Measurements from ENCODE around the gene ARHGAP9.

Gene ARHGAP9

DNA sequence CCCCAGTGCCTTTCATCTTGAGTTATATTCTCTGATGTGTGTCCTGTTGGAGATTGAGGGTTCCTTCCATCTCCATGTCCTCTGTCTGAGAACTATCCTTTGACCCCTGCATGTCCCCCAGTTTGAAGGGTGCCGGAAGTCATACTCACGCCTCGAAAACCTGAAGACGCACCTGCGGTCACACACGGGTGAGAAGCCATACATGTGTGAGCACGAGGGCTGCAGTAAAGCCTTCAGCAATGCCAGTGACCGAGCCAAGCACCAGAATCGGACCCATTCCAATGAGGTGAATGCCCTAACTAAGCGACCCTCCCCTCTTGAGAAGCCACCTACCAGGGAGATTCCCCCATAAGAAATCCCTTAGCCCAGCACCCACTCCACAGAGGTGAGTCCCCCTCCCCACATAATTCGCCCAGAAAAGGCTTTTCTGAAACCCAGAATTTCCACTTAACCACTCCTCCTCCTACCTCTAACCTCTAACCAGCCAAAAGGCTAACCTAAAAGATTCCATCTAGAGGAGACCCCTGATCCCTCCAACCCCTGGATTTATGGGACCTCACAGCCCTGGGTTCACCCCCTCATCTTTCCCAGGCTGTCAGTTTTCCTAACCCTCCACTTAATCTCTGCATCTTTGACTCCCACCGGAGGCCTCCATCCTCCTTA lies 12.3 kb downstream of the ARHGAP9 start:
- Histone ChIP-seq H3K27me3 (ENCODE audit: insufficient read depth, low read length, poor library complexity, severe bottlenecking) (no peaks in the 10 kb centered on the region), H4K20me1 (ENCODE audit: insufficient read depth, low read length, poor library complexity, severe bottlenecking) (no peaks in the 10 kb centered on the region)

DNA sequence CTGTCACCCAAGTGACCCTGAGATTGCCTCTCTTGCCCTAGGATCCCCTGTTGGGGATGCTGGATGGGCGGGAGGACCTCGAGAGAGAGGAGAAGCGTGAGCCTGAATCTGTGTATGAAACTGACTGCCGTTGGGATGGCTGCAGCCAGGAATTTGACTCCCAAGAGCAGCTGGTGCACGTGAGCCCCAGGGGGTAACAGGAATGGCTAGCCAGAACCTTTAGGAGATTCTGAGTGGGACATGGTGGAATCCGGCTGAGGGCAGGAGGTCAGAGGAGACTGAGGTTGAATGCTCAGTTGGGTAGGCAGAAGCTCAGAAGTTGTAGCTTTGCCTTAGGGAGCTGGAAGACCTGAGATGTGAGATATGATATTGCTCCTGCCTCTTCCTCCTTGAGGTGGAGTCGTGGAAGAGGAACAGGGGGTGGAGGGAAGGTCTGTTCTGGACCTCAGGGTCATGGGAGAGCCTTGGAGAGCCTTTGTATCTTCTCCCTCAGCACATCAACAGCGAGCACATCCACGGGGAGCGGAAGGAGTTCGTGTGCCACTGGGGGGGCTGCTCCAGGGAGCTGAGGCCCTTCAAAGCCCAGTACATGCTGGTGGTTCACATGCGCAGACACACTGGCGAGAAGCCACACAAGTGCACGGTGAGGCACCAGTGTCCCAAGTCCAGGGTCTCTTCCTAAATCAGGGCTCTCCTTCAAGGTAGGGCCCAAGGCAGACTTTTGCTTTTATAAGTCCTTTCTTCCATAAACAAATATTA lies 13.7 kb downstream of the ARHGAP9 start:
- Histone ChIP-seq H3K4me3 (ENCODE audit: low read length, poor library complexity, severe bottlenecking) (no peak overlapping the region), H3K9me3 (ENCODE audit: insufficient read depth, low read depth, low read length) (no peaks in the 10 kb centered on the region), H3K79me2 (ENCODE audit: insufficient read depth, low read length) (no peaks in the 10 kb centered on the region), H3K9me2 (replicated peaks; ENCODE audit: low read depth, low read length) (no peaks in the 10 kb centered on the region), H3K4me2 (ENCODE audit: low read depth, low read length, poor library complexity, severe bottlenecking) (no peak overlapping the region), H4K20me1 (ENCODE audit: insufficient read depth, low read length, poor library complexity, severe bottlenecking) (no peaks in the 10 kb centered on the region), H2AFZ (ENCODE audit: low read length) (no peak overlapping the region), H3K27me3 (ENCODE audit: insufficient read depth, low read length, poor library complexity, severe bottlenecking) (no peaks in the 10 kb centered on the region), H3K9ac (ENCODE audit: low read depth, low read length, poor library complexity, severe bottlenecking) (no peak overlapping the region), H3F3A (ENCODE audit: low read depth) (no peaks in the 10 kb centered on the region), H3K36me3 (ENCODE audit: insufficient read depth, low read length) (no peaks in the 10 kb centered on the region), H3K4me1 (ENCODE audit: insufficient read depth, low read length, poor library complexity, severe bottlenecking) (peaks cover 13% of the 10 kb centered on the region)
- TF ChIP-seq EZH2phosphoT487 (IDR thresholded peaks at IDR 0.05; ENCODE audit: borderline replicate concordance): no peak
- TF ChIP-seq, protein P1, sequence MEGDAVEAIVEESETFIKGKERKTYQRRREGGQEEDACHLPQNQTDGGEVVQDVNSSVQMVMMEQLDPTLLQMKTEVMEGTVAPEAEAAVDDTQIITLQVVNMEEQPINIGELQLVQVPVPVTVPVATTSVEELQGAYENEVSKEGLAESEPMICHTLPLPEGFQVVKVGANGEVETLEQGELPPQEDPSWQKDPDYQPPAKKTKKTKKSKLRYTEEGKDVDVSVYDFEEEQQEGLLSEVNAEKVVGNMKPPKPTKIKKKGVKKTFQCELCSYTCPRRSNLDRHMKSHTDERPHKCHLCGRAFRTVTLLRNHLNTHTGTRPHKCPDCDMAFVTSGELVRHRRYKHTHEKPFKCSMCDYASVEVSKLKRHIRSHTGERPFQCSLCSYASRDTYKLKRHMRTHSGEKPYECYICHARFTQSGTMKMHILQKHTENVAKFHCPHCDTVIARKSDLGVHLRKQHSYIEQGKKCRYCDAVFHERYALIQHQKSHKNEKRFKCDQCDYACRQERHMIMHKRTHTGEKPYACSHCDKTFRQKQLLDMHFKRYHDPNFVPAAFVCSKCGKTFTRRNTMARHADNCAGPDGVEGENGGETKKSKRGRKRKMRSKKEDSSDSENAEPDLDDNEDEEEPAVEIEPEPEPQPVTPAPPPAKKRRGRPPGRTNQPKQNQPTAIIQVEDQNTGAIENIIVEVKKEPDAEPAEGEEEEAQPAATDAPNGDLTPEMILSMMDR (conservative IDR thresholded peaks at IDR 0.05; ENCODE audit: low read length): no peak

More for the DNA sequence above, 12.3 kb downstream of the ARHGAP9 start:
- Histone ChIP-seq H3K36me3 (ENCODE audit: insufficient read depth, low read length) (no peaks in the 10 kb centered on the region), H2AFZ (ENCODE audit: low read length) (no peak overlapping the region), H3K79me2 (ENCODE audit: insufficient read depth, low read length) (no peaks in the 10 kb centered on the region), H3K9ac (ENCODE audit: low read depth, low read length, poor library complexity, severe bottlenecking) (no peak overlapping the region), H3K9me3 (ENCODE audit: insufficient read depth, low read depth, low read length) (no peaks in the 10 kb centered on the region), H3F3A (ENCODE audit: low read depth) (no peaks in the 10 kb centered on the region), H3K4me1 (ENCODE audit: insufficient read depth, low read length, poor library complexity, severe bottlenecking) (peaks cover 4% of the 10 kb centered on the region), H3K9me2 (replicated peaks; ENCODE audit: low read depth, low read length) (no peaks in the 10 kb centered on the region), H3K4me2 (ENCODE audit: low read depth, low read length, poor library complexity, severe bottlenecking) (no peak overlapping the region), H3K4me3 (ENCODE audit: low read length, poor library complexity, severe bottlenecking) (no peak overlapping the region)
- TF ChIP-seq, protein P1 (conservative IDR thresholded peaks at IDR 0.05; ENCODE audit: low read length): no peak
- no peak for TF ChIP-seq EZH2phosphoT487 (IDR thresholded peaks at IDR 0.05; ENCODE audit: borderline replicate concordance)

DNA sequence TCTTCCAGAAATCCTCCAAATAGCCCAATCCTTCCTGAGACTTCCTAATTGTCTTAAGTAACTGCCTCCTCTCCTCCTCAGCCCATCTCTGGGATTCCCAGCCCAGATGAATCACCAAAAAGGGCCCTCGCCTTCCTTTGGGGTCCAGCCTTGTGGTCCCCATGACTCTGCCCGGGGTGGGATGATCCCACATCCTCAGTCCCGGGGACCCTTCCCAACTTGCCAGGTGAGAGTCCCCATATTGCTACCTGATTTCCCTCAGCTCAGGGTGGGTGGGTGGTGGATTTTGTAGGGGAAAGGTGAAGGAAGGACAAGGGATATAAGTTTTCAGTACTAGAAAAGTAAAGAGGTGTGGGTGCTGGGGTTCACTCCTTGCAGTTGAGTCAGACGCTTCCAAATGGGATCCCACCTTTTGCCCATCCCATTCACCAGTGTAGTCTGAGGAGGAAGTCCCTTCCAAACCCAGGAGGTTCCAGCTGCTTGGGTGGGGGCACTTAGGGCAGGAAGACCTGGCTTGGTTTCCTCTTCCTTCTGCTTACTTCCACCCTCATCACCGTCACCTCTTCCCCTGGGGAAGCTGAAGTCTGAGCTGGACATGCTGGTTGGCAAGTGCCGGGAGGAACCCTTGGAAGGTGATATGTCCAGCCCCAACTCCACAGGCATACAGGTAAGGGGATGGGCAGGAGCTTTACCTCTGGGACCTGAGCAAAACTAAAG lies 14.5 kb downstream of the ARHGAP9 start:
- Histone ChIP-seq H3K4me1 (ENCODE audit: insufficient read depth, low read length, poor library complexity, severe bottlenecking) (peaks cover 20% of the 10 kb centered on the region), H3K4me3 (ENCODE audit: low read length, poor library complexity, severe bottlenecking) (no peak overlapping the region), H3K9me2 (replicated peaks; ENCODE audit: low read depth, low read length) (no peaks in the 10 kb centered on the region), H3K79me2 (ENCODE audit: insufficient read depth, low read length) (no peaks in the 10 kb centered on the region), H3K36me3 (ENCODE audit: insufficient read depth, low read length) (no peaks in the 10 kb centered on the region), H4K20me1 (ENCODE audit: insufficient read depth, low read length, poor library complexity, severe bottlenecking) (no peaks in the 10 kb centered on the region), H2AFZ (ENCODE audit: low read length) (no peak overlapping the region), H3F3A (ENCODE audit: low read depth) (peaks cover 2% of the 10 kb centered on the region; the same call in 1 of the 2 replicates), H3K9me3 (ENCODE audit: insufficient read depth, low read depth, low read length) (no peaks in the 10 kb centered on the region), H3K9ac (ENCODE audit: low read depth, low read length, poor library complexity, severe bottlenecking) (no peak overlapping the region), H3K4me2 (ENCODE audit: low read depth, low read length, poor library complexity, severe bottlenecking) (no peak overlapping the region), H3K27me3 (ENCODE audit: insufficient read depth, low read length, poor library complexity, severe bottlenecking) (no peaks in the 10 kb centered on the region)
- TF ChIP-seq, protein P1 (conservative IDR thresholded peaks at IDR 0.05; ENCODE audit: low read length): no peak
- TF ChIP-seq EZH2phosphoT487 (IDR thresholded peaks at IDR 0.05; ENCODE audit: borderline replicate concordance): no peak

Data from Loucy (cell line).